Head of caudate nucleus (tissue), 42 donors: Measurements from ENCODE around the gene ARL6IP4.
"Not testable (repeated sequence)": the region's sequence is repeated elsewhere in the genome, so short reads cannot be mapped to it uniquely, and the experiment has no call there.

ENCODE experiments used
- DNase-seq, 42 donors: peaks; one replicate each; pipeline versions ENCODE4 v3.0.0 to v3.0.0-alpha.2; 2020 to 2021; ENCODE audit warnings: mixed read lengths in 7 of 42
- intact Hi-C: fragments of 100-400 bp; cut with DNase I; formaldehyde crosslinking; loops from one replicate; pipeline ENCODE4 v1.15.0; 2022

ARL6IP4 gene

GRCh38 chr12:122980183-122981035, at the start of gene ARL6IP4:
TSS of gene ARL6IP4 (plus strand) at chr12:122980681. CDS start at chr12:122981140, 459 bp downstream.
- intact Hi-C loops, result loop anchor here (5.0 kb wide), 1 partner anchor 257 kb away; no protein-coding TSS in a partner anchor
- DNase-seq, result peak in 38 of 42 donors; percentile 47 to 83 (median 72)

- DNase-seq, result no peak
Observed at GRCh38 chr12:122932207-122932606, 48.3 kb upstream of the ARL6IP4 start.

GRCh38 chr12:122934722-122935121, 45.8 kb upstream of the ARL6IP4 start:
- intact Hi-C loops, result no loop called here
- DNase-seq, result no peak

More at GRCh38 chr12:122932207-122932606, 48.3 kb upstream of the ARL6IP4 start:
- intact Hi-C loops, result no loop called here

GRCh38 chr12:122935318-122935717, 45.2 kb upstream of the ARL6IP4 start:
- intact Hi-C loops, result no loop called here
- DNase-seq, result no peak

GRCh38 chr12:122937622-122938091, 42.8 kb upstream of the ARL6IP4 start:
- DNase-seq, result no peak
- intact Hi-C loops, result no loop called here

GRCh38 chr12:122939125-122939524, 41.4 kb upstream of the ARL6IP4 start:
- peak in 14 of 42 donors; percentile 38 to 71 (median 56) for DNase-seq
- intact Hi-C loops, result no loop called here

GRCh38 chr12:122941351-122941750, 39.1 kb upstream of the ARL6IP4 start:
- DNase-seq, intact Hi-C loops: not testable (repeated sequence)

GRCh38 chr12:122942637-122943036, 37.8 kb upstream of the ARL6IP4 start:
- intact Hi-C loops, result no loop called here
- no peak for DNase-seq

GRCh38 chr12:122943196-122943595, 37.3 kb upstream of the ARL6IP4 start:
- peak in 9 of 42 donors; percentile 18 to 54 (median 43) for DNase-seq
- intact Hi-C loops, result no loop called here

GRCh38 chr12:122944605-122945592, 35.6 kb upstream of the ARL6IP4 start:
- peak; percentile 62 to 94 (median 80) for DNase-seq
- intact Hi-C loops, result no loop called here

- intact Hi-C loops, result no loop called here
- peak in 11 of 42 donors; percentile 17 to 69 (median 49) for DNase-seq
Observed at GRCh38 chr12:122946690-122947341, 33.7 kb upstream of the ARL6IP4 start.

- intact Hi-C loops, result no loop called here
- DNase-seq, result peak in 4 of 42 donors; percentile 31 to 59 (median 38)
Observed at GRCh38 chr12:122947352-122947792, 33.1 kb upstream of the ARL6IP4 start.

GRCh38 chr12:122948605-122949004, 31.9 kb upstream of the ARL6IP4 start:
- intact Hi-C loops, result no loop called here
- no peak for DNase-seq

GRCh38 chr12:122949405-122949804, 31.1 kb upstream of the ARL6IP4 start:
- intact Hi-C loops, result no loop called here
- peak in 3 of 42 donors; percentile 42 to 50 (median 50) for DNase-seq

GRCh38 chr12:122949816-122950675, 30.4 kb upstream of the ARL6IP4 start:
- no peak for DNase-seq
- intact Hi-C loops, result loop anchor here (5.0 kb wide), 2 partner anchors 88 to 158 kb away; no protein-coding TSS in a partner anchor

- DNase-seq, result no peak
- intact Hi-C loops, result loop anchor here (5.0 kb wide), 2 partner anchors 89 to 159 kb away; no protein-coding TSS in a partner anchor
Observed at GRCh38 chr12:122951406-122951805, 29.1 kb upstream of the ARL6IP4 start.
